Measurements from ENCODE around the gene FRMD8.

The FRMD8 gene

DNA sequence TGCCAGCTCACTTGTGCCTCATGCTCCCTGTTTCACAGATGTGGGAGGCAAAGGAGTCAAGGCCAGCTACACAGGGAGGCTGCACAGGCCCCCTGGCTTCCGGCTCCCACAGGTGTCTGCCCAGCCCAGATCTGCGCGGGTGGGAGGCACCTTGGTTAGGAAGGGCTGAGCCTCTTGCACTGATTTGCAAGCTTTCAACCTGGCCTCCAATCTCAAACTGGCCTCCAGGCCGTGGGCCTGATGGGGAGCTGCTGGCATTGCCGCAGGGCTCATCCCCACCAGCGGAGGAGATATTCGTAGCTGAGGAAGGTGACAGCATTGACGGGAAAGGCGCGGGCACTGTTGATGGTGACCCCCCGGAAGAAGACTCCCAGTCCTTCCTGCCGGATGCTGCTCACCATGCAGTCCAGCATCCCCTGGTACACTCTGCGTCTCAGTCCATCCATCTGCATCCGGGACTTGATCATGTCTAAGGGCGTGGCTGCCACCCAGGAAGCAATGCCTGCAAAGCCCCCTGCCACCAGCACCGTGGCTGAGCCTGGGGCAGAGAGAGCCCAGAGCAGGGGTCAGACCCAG is 10.2 kb upstream of the FRMD8 start:
- no peak for DNase-seq

DNA sequence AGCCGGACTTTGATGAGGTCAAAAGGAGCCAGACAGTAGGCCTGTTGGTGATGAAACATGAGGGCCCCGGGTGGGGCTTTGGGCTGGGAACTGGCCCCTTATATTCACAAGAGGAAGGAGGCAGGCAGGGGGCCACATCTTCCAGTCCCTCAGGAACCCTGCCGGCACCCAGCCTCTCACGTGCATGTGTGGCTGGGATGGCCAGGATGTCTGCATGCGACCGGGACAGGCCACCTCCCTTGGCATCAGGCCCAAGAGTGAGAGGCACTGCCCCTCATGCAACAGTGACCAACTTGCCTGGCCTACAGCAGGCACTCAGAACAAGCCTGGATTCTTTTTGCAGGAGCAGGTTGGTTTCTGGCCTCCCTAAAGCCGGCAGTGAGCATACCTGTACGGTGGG is 9.4 kb upstream of the FRMD8 start:
- DNase-seq: no peak

DNA sequence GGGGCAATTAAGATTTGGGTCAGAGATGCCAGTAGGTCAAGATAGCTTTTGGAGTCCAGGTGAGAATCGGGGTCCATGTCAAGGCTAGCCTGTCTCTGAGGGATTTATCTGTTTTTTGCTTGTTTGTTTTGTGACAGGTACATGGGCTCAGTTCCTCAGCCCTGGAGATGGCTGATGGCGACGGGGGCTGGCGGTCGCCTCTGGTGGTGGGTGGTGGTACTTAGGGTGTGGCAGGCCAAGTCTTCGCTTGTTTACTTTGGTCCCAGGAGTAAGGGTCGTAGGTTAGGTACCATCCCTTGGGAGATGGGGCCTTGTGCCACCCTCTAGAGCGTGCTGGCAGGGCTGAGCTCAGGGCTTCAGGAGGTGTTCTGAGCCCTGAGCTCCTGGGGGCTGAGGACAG is 8.7 kb upstream of the FRMD8 start:
- DNase-seq: no peak

GRCh38 chr11:65378208-65378927 is 8.1 kb upstream of the FRMD8 start:
- peak; percentile 77 for DNase-seq

- DNase-seq: no peak
These were observed 7.4 kb upstream of the FRMD8 start for GRCh38 chr11:65378928-65379638.

GRCh38 chr11:65379698-65380459 is 6.6 kb upstream of the FRMD8 start:
- no peak for DNase-seq

DNA sequence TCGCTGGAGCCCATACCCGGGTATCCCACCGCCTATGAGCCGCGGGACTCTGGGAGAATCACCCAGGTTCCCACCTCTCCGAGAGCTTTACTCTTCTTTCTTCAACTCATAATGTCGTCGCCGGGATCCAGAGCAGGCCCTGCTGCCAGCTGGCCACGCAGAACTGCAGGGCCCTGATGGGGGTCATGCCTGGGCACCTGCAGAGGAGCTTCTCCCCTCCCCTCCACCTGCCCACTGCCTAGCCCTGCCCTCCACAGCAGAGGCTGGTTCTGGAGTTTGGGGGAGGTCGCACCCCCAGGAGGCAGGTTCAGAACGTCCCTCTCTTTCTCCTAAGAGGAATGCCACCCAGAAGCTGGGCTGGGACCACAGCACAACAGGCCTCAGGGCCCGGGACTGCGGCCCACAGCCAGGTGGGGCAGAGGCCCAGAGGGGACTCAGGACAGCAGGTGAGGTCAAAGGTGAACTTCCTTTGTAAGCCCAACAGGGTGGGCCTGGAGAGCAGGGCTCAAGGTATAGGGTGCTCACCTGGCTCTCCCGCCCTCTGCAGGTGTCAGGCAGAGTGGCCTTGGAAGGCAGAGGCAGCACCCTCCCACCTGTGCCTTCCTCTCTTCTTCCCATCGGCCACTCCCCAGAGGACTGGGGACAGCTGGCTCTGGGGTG is 5.8 kb upstream of the FRMD8 start:
- DNase-seq: no peak

DNA sequence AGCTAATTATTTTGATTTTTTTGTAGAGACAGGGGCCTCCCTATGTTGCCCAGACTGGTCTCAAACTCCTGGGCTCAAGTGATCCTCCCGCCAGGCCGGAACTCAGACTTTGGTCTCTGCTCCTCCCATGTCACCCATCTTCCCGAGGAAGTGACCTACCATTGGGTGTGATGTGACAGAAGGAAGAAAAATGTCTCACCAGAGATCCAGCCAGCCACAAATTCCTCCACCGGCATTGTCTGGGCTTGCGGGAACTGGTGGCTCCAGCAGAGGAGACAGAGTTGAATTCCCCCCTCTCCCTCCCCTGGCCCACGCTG is 4.8 kb upstream of the FRMD8 start:
- peak; percentile 77 for DNase-seq

- peak; percentile 99 for DNase-seq
These were observed 4.2 kb upstream of the FRMD8 start, which contains the start of gene SLC25A45 for GRCh38 chr11:65382033-65382803. Gene SLC25A45 (minus strand): TSS chr11:65382646. CDS start chr11:65381951, 695 bp downstream.

- no peak for DNase-seq
These were observed 3.6 kb upstream of the FRMD8 start for GRCh38 chr11:65382804-65383368.

DNA sequence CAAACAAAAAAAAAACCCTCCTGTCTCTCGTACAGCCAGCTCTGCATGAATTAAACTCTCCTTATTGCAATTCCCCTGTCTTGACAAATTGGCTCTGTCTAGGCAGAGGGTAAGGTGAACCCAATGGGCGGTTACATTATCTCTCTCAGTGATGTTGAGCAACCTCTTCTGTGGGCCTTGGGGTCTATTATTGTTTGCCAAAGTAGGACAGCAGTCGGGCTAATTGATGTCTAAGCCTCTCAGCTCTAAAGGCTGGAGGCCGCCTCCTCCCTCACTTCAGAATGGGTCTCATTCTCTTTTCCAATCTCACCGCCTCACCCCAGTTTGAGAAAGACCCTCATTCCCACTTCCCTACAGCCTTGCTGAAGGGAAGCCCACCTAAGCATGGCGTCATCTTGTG is 2.7 kb upstream of the FRMD8 start:
- no peak for DNase-seq

DNA sequence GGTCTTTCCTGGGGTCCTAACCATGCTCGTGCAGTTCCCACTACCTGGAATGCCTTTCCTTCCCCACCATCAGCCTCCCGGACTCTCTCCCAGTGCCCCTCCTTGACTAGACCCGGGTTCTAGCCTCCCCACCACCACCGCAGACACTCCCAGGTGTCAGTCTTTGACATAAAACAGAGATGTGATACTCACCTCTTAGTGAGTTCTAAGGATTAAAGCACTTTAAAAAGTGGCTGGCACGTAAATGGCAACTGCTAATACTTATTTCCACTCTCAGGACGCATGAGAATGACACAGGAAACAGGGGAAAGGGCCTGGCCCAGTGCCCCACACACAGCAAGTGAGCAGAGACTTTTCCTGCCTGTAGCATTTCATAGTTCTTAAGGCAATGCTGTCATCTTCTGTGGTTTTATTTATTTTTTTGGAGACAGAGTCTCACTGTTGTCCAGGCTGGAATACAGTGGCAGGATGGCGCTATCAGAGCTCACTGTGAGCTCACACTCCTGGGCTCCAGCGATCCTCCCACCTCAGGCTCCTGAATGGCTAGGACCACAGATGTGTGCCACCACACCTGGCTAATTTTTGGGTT is 2.0 kb upstream of the FRMD8 start:
- peak; percentile 11 for DNase-seq

DNA sequence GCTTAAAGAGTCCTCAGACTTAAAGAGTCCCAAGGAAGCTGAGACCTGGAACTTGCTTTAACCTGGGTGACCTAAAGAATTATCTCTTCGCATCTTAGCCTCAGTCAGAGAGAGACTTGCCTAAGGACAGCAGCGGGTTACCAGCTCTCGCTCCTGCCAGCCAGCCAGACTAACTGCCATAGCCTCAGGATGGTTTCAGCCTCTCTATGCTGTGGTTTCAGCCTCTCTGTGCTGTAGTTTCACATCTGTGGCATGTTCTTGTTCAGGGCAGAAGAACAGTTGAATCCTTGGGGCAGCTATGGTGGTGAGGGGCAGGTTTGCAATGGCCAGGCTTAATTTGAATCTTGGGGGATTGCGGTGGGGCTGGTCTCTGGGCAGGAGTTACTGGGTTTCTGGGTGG is 2.3 kb downstream of the FRMD8 start:
- DNase-seq: no peak

GRCh38 chr11:65389294-65389980 is 3.0 kb downstream of the FRMD8 start:
- DNase-seq: no peak

- no peak for DNase-seq
These were observed 3.9 kb downstream of the FRMD8 start for GRCh38 chr11:65390099-65390941.

DNA sequence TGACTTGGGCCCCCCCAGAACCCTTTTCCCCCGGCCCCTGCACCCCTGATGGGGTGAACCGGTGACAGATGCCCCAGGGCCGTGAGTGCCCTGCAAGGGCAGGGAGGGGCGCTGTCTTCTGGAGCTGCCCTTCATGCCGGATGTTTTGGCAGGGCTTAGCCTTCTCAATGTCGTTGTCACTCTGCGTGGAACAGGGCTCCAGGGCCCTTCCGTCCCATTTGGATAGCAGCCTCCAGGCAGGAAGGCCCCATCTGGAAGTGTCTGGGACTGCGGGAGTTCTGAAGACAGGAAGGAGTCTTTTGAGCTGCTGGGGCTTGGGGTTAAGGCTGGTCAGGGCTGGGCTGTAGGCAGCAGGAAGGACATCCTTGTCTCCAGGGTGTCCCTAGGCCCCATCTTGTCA is 4.6 kb downstream of the FRMD8 start:
- DNase-seq: no peak

- DNase-seq: no peak
These were observed 5.9 kb downstream of the FRMD8 start for GRCh38 chr11:65392186-65392829.

DNA sequence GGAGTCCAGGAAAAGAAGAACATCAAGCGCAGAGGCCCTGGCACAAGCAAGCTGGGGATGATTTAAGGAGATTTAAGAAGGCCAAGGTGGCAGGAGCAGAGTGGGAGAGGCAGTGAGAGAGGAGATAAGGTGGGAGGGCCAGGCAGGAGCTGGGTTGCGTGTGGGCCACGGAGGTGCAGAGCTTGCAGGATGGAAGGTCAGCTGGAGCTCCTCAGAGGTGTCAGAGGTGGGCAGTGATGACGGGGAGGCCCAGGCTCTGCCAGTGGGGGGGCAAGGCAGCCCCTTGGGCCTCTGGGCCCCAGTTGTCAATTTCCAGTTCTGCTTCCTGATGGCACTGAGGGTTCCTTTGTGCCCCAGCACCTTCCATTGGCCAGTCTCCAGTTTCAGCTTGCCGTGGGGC is 6.5 kb downstream of the FRMD8 start:
- no peak for DNase-seq

GRCh38 chr11:65393513-65394079 is 7.2 kb downstream of the FRMD8 start:
- DNase-seq: no peak
